GM19395 (cell line): ENCODE measurements around the gene CPNE4.
"Not testable (repeated sequence)": the region's sequence is repeated elsewhere in the genome, so short reads cannot be mapped to it uniquely, and the experiment has no call there.

ENCODE experiments used
- ATAC-seq: cut with Tn5 transposase; IDR thresholded peaks from one replicate; pipeline ENCODE4 v1.9.1; 2021; ENCODE audit warnings: mild to moderate bottlenecking, moderate library complexity; ENCODE audit not compliant: unreplicated experiment

The CPNE4 gene

DNA sequence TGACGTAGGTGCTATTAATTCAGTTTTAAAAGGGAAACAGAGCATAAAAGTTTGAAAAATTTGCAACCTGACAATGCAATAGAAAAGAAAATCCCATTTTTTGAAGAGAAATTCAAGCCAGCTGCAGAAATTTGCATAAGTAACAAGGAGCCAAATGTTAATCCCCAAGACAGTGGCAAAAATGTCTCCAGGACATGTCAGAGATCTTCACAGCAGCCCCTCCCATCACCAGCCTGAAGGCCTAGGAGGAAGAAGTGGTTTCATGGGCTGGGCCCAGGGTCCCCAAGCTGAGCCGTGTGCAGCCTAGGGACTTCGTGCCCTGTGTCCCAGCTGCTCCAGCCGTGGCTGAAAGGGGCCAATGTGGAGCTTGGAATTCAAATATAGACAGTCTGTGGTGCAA lies 148.9 kb downstream of the CPNE4 start:
- not testable (repeated sequence) for ATAC-seq

DNA sequence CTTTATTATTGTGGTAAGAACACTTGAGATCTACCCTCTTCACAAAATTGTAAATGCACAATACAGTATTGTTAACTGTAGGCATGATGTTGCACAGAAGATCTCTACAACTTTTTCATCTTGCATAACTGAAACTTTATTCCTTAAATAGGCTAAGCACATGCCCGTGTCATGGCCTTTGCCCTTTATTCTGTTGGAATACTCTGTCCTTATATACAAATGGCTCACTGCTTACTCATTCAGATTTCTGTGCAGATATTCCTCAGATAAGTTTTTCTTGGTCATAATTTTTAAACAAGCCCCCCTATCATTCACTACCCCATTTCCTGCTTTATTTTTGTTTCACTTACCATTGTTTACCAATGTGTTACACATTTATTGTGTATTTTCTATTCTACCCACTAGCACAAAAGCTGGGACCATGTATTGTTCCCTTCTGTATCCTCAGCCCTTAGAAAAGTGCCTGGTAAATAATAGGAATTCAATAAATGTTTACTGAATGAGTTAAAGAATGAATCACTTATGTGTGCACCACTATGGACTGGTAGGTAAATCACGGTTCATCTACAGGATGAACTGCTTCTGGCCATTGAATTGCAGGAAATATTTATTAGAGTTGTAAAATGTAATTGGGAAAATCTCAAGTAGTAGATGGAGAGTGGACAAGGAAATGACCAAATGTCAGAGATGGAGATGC lies 151.0 kb downstream of the CPNE4 start:
- ATAC-seq: no peak

DNA sequence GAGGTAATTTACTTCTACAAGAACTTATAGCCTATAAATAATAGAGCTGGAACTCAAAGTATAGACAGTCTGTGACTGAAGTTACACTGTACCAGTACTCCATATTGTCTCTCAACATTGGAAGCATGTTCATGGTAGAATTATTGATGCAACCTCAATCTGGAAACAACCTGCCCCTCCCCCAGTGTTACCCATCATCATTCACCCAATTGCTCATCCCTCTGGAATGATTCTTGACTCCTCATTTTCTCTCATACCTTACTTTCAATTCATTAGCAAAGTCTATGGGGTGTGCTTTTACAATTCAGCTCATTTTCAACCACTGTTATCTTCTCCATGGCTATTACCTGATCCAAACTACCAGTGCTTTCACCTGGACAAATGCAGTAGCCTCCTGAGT lies 151.7 kb downstream of the CPNE4 start:
- ATAC-seq: no peak

DNA sequence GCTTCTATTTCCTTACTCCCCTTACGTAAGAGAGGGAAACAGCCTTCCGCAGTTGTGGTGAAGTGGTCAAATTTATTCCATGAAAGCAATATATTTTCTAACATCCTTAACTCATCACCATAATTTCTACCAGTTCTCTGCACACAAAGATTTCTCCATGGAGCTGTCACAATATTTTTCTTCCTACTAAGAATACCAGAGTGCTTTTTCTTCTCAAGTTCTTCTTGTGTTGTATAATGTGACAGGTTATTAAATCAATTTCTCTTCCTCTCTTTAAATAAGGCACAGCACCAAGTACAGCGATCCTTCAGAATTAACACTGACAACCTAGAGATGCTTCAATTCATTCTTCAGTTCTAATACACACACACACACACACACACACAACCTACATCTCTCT lies 153.0 kb downstream of the CPNE4 start:
- no peak for ATAC-seq

DNA sequence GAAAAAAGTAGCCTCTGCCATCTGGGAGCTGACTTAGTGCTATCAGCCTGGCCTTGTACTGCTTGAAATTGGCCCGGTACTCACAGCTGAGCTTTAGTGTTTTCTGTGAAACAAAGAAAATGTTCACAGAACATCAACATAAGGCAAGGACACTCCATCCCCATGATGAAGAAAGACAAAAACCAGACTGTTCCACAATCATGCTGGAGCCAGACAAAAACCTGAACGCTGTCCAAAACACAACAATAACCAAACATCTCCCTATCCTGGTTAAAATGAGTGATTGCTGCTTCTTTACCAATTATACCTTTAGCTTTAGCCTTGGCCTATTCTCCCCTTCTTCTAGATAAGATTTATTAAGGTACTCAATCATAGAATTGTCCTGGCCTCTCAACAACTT lies 153.9 kb downstream of the CPNE4 start:
- no peak for ATAC-seq

DNA sequence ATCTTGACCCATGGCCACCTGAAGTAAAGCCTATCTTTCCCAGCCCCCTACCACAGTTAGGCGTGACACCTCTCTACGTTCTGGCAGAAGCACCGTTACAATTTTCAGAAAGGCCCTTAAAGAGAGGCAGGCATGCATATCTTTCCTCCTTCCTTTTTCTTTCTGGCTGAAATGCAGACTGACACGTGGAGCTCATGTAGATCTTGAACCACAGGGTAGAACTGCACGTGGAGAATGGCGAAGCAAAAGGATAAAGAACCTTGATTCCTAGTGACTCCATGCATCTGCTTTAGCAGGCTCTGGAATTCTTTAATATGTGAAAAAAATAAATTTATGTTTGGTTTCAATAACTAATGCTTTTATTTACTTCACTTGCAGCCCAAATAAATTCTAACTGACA lies 166.6 kb downstream of the CPNE4 start:
- no peak for ATAC-seq

DNA sequence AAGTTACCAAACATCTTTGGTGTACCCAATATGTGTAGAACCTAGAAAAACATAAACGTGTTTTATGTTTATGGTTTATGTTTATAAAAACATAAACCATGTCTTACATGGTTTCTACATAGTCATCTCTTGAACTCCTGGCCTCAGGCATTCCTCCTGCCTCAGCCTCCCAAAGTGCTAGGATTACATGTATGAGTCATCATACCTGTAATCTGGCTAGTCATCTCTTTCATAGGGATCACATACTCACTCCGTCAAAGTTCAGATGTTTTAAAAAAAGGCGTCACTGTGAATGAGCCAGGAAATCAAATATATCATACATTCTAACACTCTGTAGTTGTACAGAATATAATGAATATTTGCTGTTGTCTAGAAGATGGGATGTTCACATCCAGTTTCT lies 178.6 kb downstream of the CPNE4 start:
- no peak for ATAC-seq

DNA sequence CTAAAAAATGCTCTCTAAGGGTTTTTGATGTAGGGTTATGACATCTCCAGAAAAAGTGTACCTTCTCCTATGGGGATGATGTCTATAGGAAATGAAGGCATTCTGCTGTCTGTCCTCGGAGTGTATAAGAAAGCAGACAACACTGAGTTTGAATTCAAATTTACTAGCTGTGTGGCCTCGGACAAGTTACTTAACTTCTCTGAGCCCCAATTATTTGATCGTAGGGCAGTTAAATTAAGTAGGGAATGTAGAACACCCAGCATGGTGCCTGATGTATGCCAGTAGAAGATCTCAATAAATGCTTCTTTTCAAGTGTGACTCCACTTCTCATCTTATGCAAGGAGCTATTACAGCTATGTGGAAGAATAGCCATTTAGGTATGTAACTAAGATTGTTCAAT lies 184.6 kb downstream of the CPNE4 start:
- ATAC-seq: no peak

DNA sequence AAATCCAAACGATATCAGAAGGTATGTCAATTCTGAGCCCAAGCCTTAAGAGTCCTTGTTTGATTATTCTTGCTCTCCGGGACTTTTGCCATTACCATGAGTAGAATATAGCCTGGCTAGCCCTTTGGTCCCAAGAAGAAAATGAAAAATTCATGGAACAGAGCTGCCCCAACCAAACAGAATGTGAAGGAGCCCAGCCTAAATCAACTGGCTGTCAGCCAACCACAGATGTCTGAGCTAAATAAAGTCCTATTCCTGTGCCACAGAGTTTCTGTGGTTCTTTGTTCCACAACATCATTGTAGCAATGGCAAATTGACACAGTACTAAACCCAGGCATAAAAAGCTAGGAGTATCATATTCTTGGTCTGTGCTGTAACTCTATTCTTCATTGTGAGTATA lies 185.2 kb downstream of the CPNE4 start:
- ATAC-seq: no peak

DNA sequence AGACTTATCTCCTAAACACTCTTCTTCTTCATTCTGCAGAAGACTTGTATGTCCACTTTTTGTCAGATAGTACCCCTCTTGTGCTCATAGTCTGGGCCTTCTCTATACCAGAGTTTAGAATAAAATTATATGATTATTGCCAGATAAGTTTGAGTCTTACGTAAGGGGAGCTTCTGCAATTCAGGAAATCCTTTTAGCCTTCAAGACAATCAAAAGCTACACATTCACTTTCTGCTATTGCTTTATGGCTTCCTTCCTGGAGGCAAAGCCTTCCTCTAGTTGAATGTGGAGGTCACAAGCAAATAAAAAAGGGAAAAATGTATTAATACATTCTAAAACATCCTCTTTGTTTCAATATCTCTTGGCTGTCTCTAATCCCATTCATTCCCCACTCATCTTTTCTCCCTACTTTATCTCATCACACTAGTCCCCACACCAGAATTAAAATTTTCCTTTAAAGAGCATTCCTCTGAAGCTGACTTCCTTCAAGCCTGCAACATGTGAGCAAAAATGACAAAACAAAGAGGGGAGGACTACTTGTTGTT lies 186.8 kb downstream of the CPNE4 start:
- ATAC-seq: no peak

DNA sequence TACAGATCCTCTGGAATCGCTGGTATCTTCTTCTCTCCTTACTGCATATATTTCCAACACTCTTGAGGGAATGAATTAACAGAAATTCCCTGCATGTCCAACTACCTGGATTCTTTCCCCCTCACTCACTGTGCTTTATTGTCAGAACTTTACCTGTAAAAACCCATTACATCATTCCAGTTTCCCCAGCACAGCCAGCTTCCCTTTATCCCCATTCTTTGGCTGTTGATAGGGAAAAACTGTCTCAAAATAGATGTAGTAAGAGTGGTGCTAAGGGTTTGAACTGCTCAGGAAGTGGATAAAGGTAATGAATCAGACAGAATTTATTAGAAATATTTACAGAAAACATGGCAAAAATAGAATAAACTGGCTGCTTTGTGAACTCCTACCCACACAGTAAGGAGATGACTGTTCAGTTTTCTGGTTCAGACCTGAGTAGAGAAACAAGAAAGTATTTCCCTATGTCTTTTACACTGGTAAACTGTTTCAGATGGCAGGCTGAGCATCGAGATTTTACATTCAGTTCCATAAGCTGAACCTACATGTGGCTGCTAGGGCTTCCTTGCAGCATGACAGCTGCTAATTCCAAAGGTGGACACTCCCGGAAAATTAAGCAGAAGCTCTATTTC lies 188.4 kb downstream of the CPNE4 start:
- ATAC-seq: no peak

DNA sequence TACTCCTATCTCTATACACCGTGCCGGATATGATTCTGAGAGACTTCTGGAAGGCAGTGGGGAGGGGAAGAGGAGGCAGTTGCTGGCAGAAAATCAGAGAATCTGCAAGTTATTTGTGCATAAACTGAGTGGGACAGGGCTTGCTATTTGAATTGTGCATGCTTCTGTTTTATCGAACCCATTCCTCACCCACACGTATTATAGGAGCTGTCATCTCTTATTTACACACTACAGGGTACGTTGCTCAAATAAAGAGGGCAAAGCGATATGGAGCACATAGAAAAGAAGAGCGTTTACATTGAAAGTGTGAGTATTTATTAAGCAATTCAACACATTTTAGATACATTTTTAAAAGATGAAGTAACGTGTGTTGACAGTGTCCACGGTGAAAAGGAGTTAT lies 191.6 kb downstream of the CPNE4 start:
- ATAC-seq: no peak

DNA sequence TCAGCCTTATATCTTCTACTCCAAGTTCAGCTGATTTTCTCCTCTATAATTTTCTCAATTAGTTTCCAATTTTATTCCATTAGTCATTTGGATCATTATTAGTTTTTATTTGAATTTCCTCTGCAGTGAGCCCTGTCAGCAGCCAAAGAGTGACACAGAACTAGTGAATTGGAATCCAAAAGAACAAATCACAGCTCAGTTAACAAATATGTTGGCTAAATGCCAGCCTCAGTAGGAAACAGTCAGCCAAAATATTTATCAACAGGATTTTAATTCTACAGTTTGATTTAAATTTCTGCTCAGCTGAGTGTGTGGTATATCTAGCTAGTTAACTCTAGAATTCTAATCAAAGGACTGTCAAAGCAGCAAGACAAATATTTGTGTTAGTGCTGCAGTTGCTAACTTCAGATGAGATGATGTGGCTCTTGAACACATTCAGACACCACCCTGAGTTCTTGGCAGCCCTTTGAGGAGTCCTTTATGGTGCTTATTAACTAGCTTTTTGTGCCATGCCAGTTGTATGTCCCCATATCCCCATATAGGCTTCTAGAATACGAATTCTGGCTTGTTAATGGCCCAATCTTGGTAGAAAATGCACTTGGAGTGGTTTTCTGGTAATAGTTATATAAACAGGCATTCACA lies 194.5 kb downstream of the CPNE4 start:
- ATAC-seq: no peak

DNA sequence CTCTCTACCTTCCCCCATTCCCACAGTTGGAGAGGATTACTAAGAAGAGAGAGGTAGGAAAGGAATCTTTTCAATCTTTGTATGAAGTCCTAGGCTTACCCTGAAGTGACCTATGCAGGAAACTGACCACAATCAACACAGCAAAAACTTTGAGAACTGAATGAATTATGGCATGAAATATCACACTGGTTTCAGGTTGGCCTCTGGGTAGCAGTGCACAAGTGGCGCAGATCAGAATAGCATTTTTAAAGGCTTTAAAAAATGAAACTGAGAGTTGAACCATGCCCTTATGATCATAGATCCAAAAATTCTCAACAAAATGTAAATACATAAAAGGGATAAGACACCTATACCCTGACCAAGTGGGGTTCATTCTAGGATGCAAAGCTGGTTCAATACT lies 198.9 kb downstream of the CPNE4 start:
- ATAC-seq: no peak

DNA sequence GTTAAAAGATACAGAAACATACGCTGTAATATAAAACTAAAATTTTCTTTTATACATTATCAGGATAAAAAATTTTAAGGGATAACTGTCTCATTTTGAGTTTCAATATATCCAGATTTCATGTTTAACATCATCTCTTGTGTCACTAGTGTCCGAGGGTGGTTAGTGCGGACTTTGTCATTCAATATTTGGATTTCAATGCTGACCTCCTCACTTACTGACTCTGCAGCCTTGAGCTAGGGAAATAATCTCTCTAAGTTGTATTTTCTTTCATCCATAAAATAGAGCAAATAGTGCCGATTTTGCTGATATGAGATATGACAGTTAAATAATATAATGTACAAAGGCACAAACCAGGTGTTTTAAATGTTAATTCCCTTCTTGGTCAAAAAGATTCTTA lies 203.2 kb downstream of the CPNE4 start:
- no peak for ATAC-seq

DNA sequence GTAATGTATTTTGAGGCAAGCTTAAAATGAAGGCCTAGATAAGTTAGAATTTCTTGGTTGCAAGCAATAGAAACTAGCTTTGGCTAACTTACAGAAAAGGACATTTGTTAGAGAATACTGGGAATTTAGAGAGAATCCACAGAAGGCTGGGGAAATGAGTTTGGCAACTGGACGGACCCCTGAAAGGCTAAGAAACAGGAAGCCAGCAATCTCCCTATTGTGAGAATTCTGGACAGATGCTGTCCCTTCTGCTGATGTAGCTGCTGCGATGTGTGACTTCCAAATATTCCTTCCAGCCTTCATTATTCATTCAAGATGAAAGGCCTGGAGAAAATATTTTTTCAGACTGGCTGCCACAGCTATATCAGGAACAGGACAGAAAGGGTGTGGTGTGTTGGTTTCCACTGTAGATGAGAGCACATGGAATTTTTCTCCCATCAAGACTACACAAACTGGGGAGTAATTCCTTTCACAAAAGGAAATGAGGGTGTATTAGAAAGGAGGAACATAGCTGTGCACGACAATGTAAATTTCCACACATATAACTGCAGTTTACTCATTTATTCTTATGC lies 213.5 kb downstream of the CPNE4 start:
- no peak for ATAC-seq

DNA sequence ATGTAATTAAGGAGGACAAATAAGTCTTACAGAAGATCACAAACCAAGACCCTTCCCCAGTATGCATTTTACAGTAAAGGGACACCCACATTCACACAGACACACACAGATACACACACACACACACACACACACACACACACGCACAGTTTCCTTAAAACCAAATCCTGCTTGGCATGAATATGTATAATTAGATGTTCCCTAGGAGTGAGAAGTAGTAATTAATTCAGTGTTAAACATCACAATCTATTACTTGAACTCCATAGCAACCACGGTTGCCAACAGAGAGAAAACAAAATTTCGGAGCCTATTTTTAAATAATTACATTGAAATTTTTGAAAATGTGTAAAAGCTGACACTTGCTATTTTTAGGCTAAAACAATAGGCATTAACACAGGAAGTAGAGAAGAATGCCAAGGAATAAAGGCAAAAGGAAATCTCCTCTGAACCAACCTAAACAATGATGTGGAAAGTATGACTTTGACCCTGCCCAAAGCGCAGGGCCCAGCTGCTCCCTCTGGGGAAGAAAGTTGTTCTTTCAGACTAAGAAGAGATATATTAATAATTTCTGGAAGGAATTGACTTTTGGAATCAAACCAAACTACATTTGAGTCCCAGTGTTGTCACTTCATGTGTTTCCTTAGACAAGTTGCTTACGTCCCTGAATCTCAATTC lies 215.3 kb downstream of the CPNE4 start:
- no peak for ATAC-seq

DNA sequence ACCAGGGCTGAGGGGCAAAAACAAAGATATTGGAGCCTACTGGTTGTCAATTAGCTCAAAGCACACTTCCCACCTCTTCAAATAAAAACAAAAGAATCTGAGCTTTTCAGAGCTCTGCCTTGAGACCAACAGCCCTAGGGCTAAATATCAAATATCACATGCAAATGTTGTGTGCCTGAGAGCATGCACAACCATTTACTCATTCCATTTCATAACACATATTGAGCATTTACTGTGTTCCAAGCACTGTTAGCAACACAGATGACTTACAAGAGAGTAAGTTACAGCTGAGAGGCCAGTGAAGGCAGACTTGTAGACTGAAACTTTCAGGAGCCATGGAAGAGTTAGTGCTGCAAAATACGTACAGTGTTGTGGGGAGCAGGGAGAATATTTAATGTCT lies 222.4 kb downstream of the CPNE4 start:
- no peak for ATAC-seq

DNA sequence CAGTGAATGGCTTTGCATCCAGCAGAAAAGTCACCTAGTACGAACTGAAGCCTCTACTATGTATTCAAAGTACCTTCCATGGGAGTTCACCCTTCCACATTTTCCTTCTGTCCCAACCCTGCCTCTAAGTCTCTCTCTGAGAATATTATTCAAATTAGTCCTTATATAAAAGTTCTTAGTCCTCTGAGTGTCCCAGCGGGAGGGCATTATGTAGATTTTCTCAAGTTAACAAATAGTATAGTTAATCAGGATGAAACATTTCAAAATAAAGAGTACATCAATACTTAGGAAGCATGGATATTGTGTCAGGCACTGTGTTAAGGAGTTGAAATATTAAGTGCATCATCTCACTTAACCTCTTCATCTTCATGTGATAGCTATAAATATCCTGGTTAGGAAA lies 223.3 kb downstream of the CPNE4 start:
- ATAC-seq: no peak

DNA sequence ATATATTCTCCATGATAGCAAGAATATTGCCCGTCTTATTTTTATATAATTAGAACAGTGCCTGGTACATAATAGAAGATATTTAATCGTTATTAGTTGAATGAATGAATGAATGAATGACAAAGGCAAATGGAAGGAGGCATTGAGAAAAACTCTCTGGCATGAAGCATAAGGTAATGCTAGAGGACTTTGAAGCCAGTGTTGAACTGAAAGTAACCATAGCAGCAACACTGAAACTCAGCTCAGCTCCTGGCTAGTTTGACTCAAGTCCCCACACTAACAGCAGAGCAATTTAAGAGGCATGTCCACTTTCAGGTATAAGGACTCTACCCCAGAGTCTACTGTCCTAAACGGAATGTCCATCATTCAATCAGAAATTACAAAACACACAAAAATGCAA lies 227.0 kb downstream of the CPNE4 start:
- ATAC-seq: peak; percentile 78

DNA sequence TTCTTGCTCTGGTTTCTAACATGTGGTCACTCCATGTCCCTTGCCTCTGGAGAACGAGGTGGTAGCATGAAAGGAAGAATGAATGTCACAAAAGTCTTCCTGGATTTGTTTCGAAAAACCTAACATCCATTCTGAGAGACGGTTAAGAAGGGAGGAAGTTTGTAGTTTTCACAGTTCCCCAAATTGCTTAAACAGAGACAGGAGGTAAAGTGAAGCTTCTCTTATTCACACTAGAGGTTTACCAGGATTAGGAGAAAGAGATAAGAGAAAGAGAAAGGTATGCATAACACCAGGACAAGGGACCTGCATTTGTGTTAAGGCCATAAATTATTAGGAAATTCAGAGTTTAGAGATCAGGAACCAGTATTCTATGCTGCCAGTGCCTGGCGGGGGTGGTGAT lies 228.1 kb downstream of the CPNE4 start:
- no peak for ATAC-seq
